Psoas muscle (tissue), 8 donors: Measurements from ENCODE around the gene PPP1R12B. TPM values are rescaled to one million over a fixed set of nuclear protein-coding genes. Genes with fewer than 3 reads are reported as not detected.

Experiments
- ATAC-seq, 4 donors: fragments of 200-7000 bp; cut with Tn5 transposase; one replicate each; pipeline ENCODE4 v1.9.1; 2020; ENCODE audit warnings: moderate library complexity in 3 of 4, mild to moderate bottlenecking in 2 of 4
- DNase-seq, 2 donors: peaks; one replicate each; pipeline ENCODE4 v3.0.0-alpha.2; 2020
- H3K27ac ChIP-seq: fragments of 200-600 bp; one replicate; pipeline ENCODE4 v1.8.0; 2022
- H3K27me3 ChIP-seq, 3 donors: fragments of 200-600 bp in 1 of 3; one replicate each; pipeline versions ENCODE4 v1.6.1 to v1.8.0; 2013 to 2022; ENCODE audit warnings: low read length in 2 of 3, mild to moderate bottlenecking in 2 of 3, moderate library complexity in 1 of 3; ENCODE audit not compliant: insufficient read depth in 3 of 3
- H3K36me3 ChIP-seq, 2 donors: fragments of 200-600 bp in 1 of 2; one replicate each; pipeline versions ENCODE4 v1.6.1 to v1.8.0; 2013 to 2022; ENCODE audit warnings: low read depth in 1 of 2, mild to moderate bottlenecking in 1 of 2, moderate library complexity in 1 of 2; ENCODE audit not compliant: insufficient read depth in 1 of 2
- H3K4me1 ChIP-seq: fragments of 200-600 bp; one replicate; pipeline ENCODE4 v1.8.0; 2022
- H3K4me3 ChIP-seq: fragments of 200-600 bp; one replicate; pipeline ENCODE4 v1.8.0; 2022; ENCODE audit warnings: mild to moderate bottlenecking
- H3K9me3 ChIP-seq: fragments of 200-600 bp; one replicate; pipeline ENCODE4 v1.8.0; 2022
- CTCF ChIP-seq: fragments of 200-600 bp; IDR thresholded peaks from one replicate; pipeline ENCODE4 v1.8.0; 2022; ENCODE audit warnings: antibody characterized with exemption
- WGBS, 3 donors: extraction: QIAGEN DNeasy Blood & Tissue Kit; methylation state at CpG; one replicate each; pipeline versions ENCODE4 v1.1.6 to v1.1.7; 2013; 5-methylcytosine and 5-hydroxymethylcytosine counted together
- intact Hi-C, 2 donors: fragments of 100-400 bp; cut with DNase I; formaldehyde crosslinking; loops; one replicate each; pipeline versions ENCODE4 v1.11.0 to v1.14.2; 2022
- polyA plus RNA-seq, 3 donors: library from polyadenylated mRNA; stranded (reverse); fragments of 200-250 nt; gene quantifications; one replicate each; pipeline ENCODE4 v1.2.3, GENCODE V29; 2013
- total RNA-seq, 4 donors: library from RNA; stranded (reverse); fragmentation: NEBNext Ultra II Directional in 2 of 4; extraction: Animal tissue kit (Norgen Biotek cat#: 25700) in 2 of 4; gene quantifications; one replicate each; pipeline versions ENCODE4 v1.2.1 to v1.2.4, GENCODE V29; 2021 to 2023
- donor health status: healthy with polysubstance abuse.
- donor health status: DM: no; HTN: no; CAD: no; lungs with moderate emphysema.
- donor health status: Bipolar disorder and iron deficiency.
- donor health status: healthy.
- donor health status: DM: yes; HTN: yes; CAD: no.
- donor health status: DM: no; HTN: no; CAD: no.
- donor health status: DM: no; HTN: no; CAD: no.
- donor health status: DM: yes; HTN: yes; CAD: no.

Gene PPP1R12B
- total and polyA plus RNA-seq, 7 donors = 8.3 to 189 (median 86.1) TPM

- peak; percentile 68 to 83 for DNase-seq
- intact Hi-C loops = loop anchor here (1.0 to 2.0 kb wide), 3 partner anchors 43 to 127 kb away; no protein-coding TSS in a partner anchor
- ATAC-seq = peak; percentile 89 to 96 (median 92)
These were observed 32.8 kb upstream of the PPP1R12B start for GRCh38 chr1:202315576-202316168.

GRCh38 chr1:202316186-202316585 lies 32.3 kb upstream of the PPP1R12B start:
- Histone ChIP-seq H3K27me3 (no peaks in the 10 kb centered on the region), H3K27ac (no peak overlapping the region), H3K4me3 (no peak overlapping the region), H3K4me1 (no peaks in the 10 kb centered on the region), H3K36me3 (no peaks in the 10 kb centered on the region), H3K9me3 (no peaks in the 10 kb centered on the region)
- intact Hi-C loops = no loop called here
- DNase-seq (no peak), ATAC-seq (no peak)
- no peak for TF ChIP-seq CTCF

More at GRCh38 chr1:202315576-202316168, 32.8 kb upstream of the PPP1R12B start:
- Histone ChIP-seq H3K4me3 (no peak overlapping the region), H3K4me1 (no peaks in the 10 kb centered on the region), H3K27ac (no peak overlapping the region), H3K27me3 (no peaks in the 10 kb centered on the region), H3K9me3 (no peaks in the 10 kb centered on the region), H3K36me3 (no peaks in the 10 kb centered on the region)
- WGBS, 3 donors = 22 to 24% (median 23%) methylated on average over 9 of the region's 9 CpGs
- TF ChIP-seq CTCF = peak; percentile 86

GRCh38 chr1:202317941-202318925 lies 30.3 kb upstream of the PPP1R12B start:
- TF ChIP-seq CTCF = no peak
- intact Hi-C loops = no loop called here

GRCh38 chr1:202319381-202320080 lies 29.0 kb upstream of the PPP1R12B start:
- Histone ChIP-seq H3K27me3 (no peaks in the 10 kb centered on the region), H3K27ac (no peak overlapping the region), H3K4me1 (no peaks in the 10 kb centered on the region), H3K9me3 (no peaks in the 10 kb centered on the region), H3K36me3 (no peaks in the 10 kb centered on the region), H3K4me3 (no peak overlapping the region)
- WGBS, 3 donors = 73 to 91% (median 80%) methylated on average over 4 of the region's 4 CpGs
- no peak for TF ChIP-seq CTCF
- ATAC-seq = no peak
- no peak for DNase-seq
- intact Hi-C loops = loop anchor here in 1 of 2 donors (10.0 kb wide), 1 partner anchor 395 kb away; the partner anchor contains the start of gene SYT2

More at GRCh38 chr1:202317941-202318925, 30.3 kb upstream of the PPP1R12B start:
- no peaks in the 10 kb centered on the region for H3K27me3 ChIP-seq
- H3K36me3 ChIP-seq = no peaks in the 10 kb centered on the region
- no peak for ATAC-seq
- H3K4me1 ChIP-seq = no peaks in the 10 kb centered on the region
- no peak overlapping the region for H3K4me3 ChIP-seq
- WGBS, 3 donors = 89 to 92% (median 91%) methylated on average over 52 of the region's 52 CpGs
- DNase-seq = no peak
- no peak overlapping the region for H3K27ac ChIP-seq
- H3K9me3 ChIP-seq = no peaks in the 10 kb centered on the region
